Measurements from ENCODE around the gene BEND6. TPM values are rescaled to one million over a fixed set of nuclear protein-coding genes. Genes with fewer than 3 reads are reported as not detected.

BEND6 gene
- total and polyA plus RNA-seq, 10 of the 15 experiments (the other 5 are each of a cell fraction or from before 2014, with no cell fraction given): 0.79 to 2.8 (median 1.6) TPM

DNA sequence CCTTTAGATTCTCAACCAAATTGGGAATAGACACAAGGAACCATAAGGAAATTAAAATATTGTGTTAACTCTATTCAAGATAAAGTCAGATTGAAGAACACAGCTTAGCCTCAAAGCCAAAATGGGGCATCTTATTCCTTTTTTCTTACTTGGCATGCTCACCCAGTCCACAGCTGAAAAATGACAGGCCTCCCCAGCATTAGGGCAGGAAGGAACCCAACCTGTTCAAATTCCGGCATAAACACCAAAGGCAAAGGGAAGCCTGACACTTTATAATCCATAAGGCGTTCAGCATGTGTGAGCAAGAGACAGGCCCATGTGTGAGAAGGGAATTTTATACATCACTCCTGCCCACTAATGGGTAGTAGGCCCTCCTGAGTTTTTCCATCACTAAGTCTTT lies 2.9 kb downstream of the BEND6 start:
- FAIRE-seq (no peak), DNase-seq (ENCODE audit: low read depth, low spot score) (no peak), ATAC-seq (no peak)
- Histone ChIP-seq H3K9ac (ENCODE audit: control insufficient read depth, insufficient read depth, low read length) (no peak overlapping the region), H3K4me2 (ENCODE audit: control insufficient read depth, insufficient read depth) (no peak overlapping the region), H3K79me2 (ENCODE audit: control insufficient read depth, insufficient read depth, low read length) (peaks cover 15% of the 10 kb centered on the region), H3K36me3 (ENCODE audit: control insufficient read depth in 2 of 2, insufficient read depth in 2 of 2, low read length in 1 of 2) (no peaks in the 10 kb centered on the region), H3K27ac (ENCODE audit: control insufficient read depth, insufficient read depth) (no peak overlapping the region), H3K4me3 (no peak overlapping the region), H3K9me3 (replicated peaks; ENCODE audit: control insufficient read depth, insufficient read depth, low read length) (no peaks in the 10 kb centered on the region), H4K20me1 (ENCODE audit: control insufficient read depth, insufficient read depth) (no peaks in the 10 kb centered on the region), H3K27me3 (replicated peaks in 1 of 2; ENCODE audit: control insufficient read depth in 2 of 2, insufficient read depth in 2 of 2, low read length in 1 of 2) (no peaks in the 10 kb centered on the region), H3K4me1 (ENCODE audit: control insufficient read depth, insufficient read depth, low read length) (peaks cover 8% of the 10 kb centered on the region), H2AFZ (ENCODE audit: control insufficient read depth, low read depth, low read length) (no peak overlapping the region)
- intact Hi-C loops (cut with micrococcal nuclease; ENCODE audit: unreplicated experiment): loop anchor here (5.0 to 10.0 kb wide), 2 partner anchors 89 to 193 kb away; partner anchors contain the start of gene KIAA1586
- ChIA-PET RAD21 (ENCODE audit: unreplicated experiment) (no interaction called here), SMC1A (ENCODE audit: uncharacterized antibody, unreplicated experiment) (interaction anchor here (0.5 to 2.0 kb wide), 3 partner anchors 49 to 66 kb away, joined by 3 to 14 read pairs (median 3); no protein-coding TSS in a partner anchor), CTCF (interaction anchor here (1.0 to 15.6 kb wide), 5 partner anchors 10 to 359 kb away, joined by 3 to 200 read pairs (median 4); partner anchors contain the start of gene PRIM2), POLR2A (interaction anchor here (0.8 kb wide), 1 partner anchor 151 kb away, joined by 3 read pairs; no protein-coding TSS in a partner anchor)
- in situ Hi-C loops (cut with MboI): no loop called here
- no peak for TF ChIP-seq PAX8 (IDR thresholded peaks at IDR 0.05)
- TF ChIP-seq NFYA (IDR thresholded peaks at IDR 0.05; ENCODE audit: borderline replicate concordance, low read depth, low read length): no peak
- TF ChIP-seq BRCA1 (IDR thresholded peaks at IDR 0.05; ENCODE audit: low read depth, low read length): no peak
- TF ChIP-seq YY1 (IDR thresholded peaks at IDR 0.05; ENCODE audit: low read depth, low read length): no peak
- TF ChIP-seq, protein P1, sequence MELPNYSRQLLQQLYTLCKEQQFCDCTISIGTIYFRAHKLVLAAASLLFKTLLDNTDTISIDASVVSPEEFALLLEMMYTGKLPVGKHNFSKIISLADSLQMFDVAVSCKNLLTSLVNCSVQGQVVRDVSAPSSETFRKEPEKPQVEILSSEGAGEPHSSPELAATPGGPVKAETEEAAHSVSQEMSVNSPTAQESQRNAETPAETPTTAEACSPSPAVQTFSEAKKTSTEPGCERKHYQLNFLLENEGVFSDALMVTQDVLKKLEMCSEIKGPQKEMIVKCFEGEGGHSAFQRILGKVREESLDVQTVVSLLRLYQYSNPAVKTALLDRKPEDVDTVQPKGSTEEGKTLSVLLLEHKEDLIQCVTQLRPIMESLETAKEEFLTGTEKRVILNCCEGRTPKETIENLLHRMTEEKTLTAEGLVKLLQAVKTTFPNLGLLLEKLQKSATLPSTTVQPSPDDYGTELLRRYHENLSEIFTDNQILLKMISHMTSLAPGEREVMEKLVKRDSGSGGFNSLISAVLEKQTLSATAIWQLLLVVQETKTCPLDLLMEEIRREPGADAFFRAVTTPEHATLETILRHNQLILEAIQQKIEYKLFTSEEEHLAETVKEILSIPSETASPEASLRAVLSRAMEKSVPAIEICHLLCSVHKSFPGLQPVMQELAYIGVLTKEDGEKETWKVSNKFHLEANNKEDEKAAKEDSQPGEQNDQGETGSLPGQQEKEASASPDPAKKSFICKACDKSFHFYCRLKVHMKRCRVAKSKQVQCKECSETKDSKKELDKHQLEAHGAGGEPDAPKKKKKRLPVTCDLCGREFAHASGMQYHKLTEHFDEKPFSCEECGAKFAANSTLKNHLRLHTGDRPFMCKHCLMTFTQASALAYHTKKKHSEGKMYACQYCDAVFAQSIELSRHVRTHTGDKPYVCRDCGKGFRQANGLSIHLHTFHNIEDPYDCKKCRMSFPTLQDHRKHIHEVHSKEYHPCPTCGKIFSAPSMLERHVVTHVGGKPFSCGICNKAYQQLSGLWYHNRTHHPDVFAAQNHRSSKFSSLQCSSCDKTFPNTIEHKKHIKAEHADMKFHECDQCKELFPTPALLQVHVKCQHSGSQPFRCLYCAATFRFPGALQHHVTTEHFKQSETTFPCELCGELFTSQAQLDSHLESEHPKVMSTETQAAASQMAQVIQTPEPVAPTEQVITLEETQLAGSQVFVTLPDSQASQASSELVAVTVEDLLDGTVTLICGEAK (IDR thresholded peaks at IDR 0.05; ENCODE audit: borderline replicate concordance): no peak
- TF ChIP-seq KDM1A (IDR thresholded peaks at IDR 0.05; ENCODE audit: borderline replicate concordance): no peak
- TF ChIP-seq ZNF384 (IDR thresholded peaks at IDR 0.05; ENCODE audit: borderline replicate concordance, low read depth, low read length): no peak
- TF ChIP-seq NRF1 (conservative IDR thresholded peaks at IDR 0.05; ENCODE audit: low read depth, low read length): no peak
- no peak for TF ChIP-seq ESRRA (IDR thresholded peaks at IDR 0.05; ENCODE audit: low read length)
- no peak for TF ChIP-seq HDGF (IDR thresholded peaks at IDR 0.05)
- TF ChIP-seq, protein P2, sequence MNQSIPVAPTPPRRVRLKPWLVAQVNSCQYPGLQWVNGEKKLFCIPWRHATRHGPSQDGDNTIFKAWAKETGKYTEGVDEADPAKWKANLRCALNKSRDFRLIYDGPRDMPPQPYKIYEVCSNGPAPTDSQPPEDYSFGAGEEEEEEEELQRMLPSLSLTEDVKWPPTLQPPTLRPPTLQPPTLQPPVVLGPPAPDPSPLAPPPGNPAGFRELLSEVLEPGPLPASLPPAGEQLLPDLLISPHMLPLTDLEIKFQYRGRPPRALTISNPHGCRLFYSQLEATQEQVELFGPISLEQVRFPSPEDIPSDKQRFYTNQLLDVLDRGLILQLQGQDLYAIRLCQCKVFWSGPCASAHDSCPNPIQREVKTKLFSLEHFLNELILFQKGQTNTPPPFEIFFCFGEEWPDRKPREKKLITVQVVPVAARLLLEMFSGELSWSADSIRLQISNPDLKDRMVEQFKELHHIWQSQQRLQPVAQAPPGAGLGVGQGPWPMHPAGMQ (IDR thresholded peaks at IDR 0.05; ENCODE audit: borderline replicate concordance): no peak
- TF ChIP-seq ZSCAN29 (IDR thresholded peaks at IDR 0.05): no peak
- no peak for TF ChIP-seq RFX5 (IDR thresholded peaks at IDR 0.05; ENCODE audit: low read depth, low read length)
- no peak for TF ChIP-seq IKZF2 (IDR thresholded peaks at IDR 0.05)
- BruUV-seq (replicated peaks): no TSS peak
- 100% methylated on average over 2 of the region's 2 CpGs for WGBS (ENCODE audit: insufficient coverage, insufficient replicate concordance, low lambda C conversion rate, missing lambda C conversion rate)
